H9 (cell line): Measurements from ENCODE around the gene CDH4. TPM values are rescaled to one million over a fixed set of nuclear protein-coding genes. Genes with fewer than 3 reads are reported as not detected.

Experiments
- DNase-seq: peaks from one replicate; pipeline ENCODE4 v3.0.0-alpha.2; 2017
- H2AFZ ChIP-seq: one replicate; pipeline ENCODE4 v1.6.1; 2013; ENCODE audit warnings: mild to moderate bottlenecking, low read length, control low read depth, moderate library complexity
- H2AK5ac ChIP-seq: 2 replicates; pipeline ENCODE4 v1.6.1; 2013; ENCODE audit warnings: low read length, control low read depth, mixed read lengths; ENCODE audit not compliant: insufficient read length
- H2BK120ac ChIP-seq: one replicate; pipeline ENCODE4 v1.6.1; 2013; ENCODE audit warnings: low read depth, mild to moderate bottlenecking, low read length, control low read depth, inconsistent platforms; ENCODE audit not compliant: poor library complexity, severe bottlenecking
- H2BK12ac ChIP-seq: 2 replicates; pipeline ENCODE4 v1.6.1; 2013; ENCODE audit warnings: low read length, control low read depth, mixed read lengths, low read depth; ENCODE audit not compliant: insufficient read length
- H2BK15ac ChIP-seq: 2 replicates; pipeline ENCODE4 v1.6.1; 2013; ENCODE audit warnings: low read depth, low read length, control low read depth
- H2BK20ac ChIP-seq: one replicate; pipeline ENCODE4 v1.6.1; 2013; ENCODE audit warnings: low read depth, mild to moderate bottlenecking, low read length, control low read depth, inconsistent platforms; ENCODE audit not compliant: poor library complexity, severe bottlenecking
- H2BK5ac ChIP-seq: 2 replicates; pipeline ENCODE4 v1.6.1; 2013; ENCODE audit warnings: low read length, control low read depth, mixed read lengths; ENCODE audit not compliant: insufficient read length
- H3K14ac ChIP-seq: 2 replicates; pipeline ENCODE4 v1.6.1; 2013; ENCODE audit warnings: low read length, control low read depth; ENCODE audit not compliant: insufficient read depth
- H3K18ac ChIP-seq: 2 replicates; pipeline ENCODE4 v1.6.1; 2013; ENCODE audit warnings: low read depth, mild to moderate bottlenecking, mixed read lengths, low read length, control low read depth; ENCODE audit not compliant: insufficient read length
- H3K23ac ChIP-seq: 2 replicates; pipeline ENCODE4 v1.6.1; 2013; ENCODE audit warnings: low read length, control low read depth, mixed read lengths, low read depth; ENCODE audit not compliant: insufficient read length
- H3K23me2 ChIP-seq: 2 replicates; pipeline ENCODE4 v1.6.1; 2013; ENCODE audit warnings: low read depth, mild to moderate bottlenecking, mixed read lengths, low read length, control low read depth; ENCODE audit not compliant: insufficient read length, poor library complexity, severe bottlenecking
- H3K27ac ChIP-seq: 2 replicates; pipeline ENCODE4 v1.5.1; 2013; ENCODE audit warnings: low read length, control low read depth, mixed read lengths, low read depth; ENCODE audit not compliant: insufficient read length
- H3K27me3 ChIP-seq: 2 replicates; pipeline ENCODE4 v1.6.1; 2013; ENCODE audit warnings: low read length, control low read depth, inconsistent platforms; ENCODE audit not compliant: insufficient read depth
- H3K4ac ChIP-seq: 2 replicates; pipeline ENCODE4 v1.6.1; 2013; ENCODE audit warnings: low read depth, mild to moderate bottlenecking, control low read depth, inconsistent platforms, low read length, moderate library complexity
- H3K4me1 ChIP-seq: 2 replicates; pipeline ENCODE4 v1.6.1; 2013; ENCODE audit warnings: low read length, control low read depth, inconsistent platforms; ENCODE audit not compliant: insufficient read depth
- H3K4me2 ChIP-seq: 2 replicates; pipeline ENCODE4 v1.6.1; 2013; ENCODE audit warnings: low read length, control low read depth, mixed read lengths; ENCODE audit not compliant: insufficient read length, insufficient read depth
- H3K56ac ChIP-seq: 2 replicates; pipeline ENCODE4 v1.6.1; 2013; ENCODE audit warnings: low read depth, mild to moderate bottlenecking, mixed read lengths, low read length, control low read depth; ENCODE audit not compliant: insufficient read length
- H3K79me1 ChIP-seq: 2 replicates; pipeline ENCODE4 v1.6.1; 2013; ENCODE audit warnings: low read depth, mild to moderate bottlenecking, moderate library complexity, low read length, control low read depth, inconsistent platforms; ENCODE audit not compliant: insufficient read depth, poor library complexity, severe bottlenecking
- H3K79me2 ChIP-seq: 2 replicates; pipeline ENCODE4 v1.6.1; 2013; ENCODE audit warnings: low read length, control low read depth, inconsistent platforms; ENCODE audit not compliant: insufficient read depth
- H3K9ac ChIP-seq: 2 replicates; pipeline ENCODE4 v1.6.1; 2013; ENCODE audit warnings: low read length, control low read depth, mixed read lengths; ENCODE audit not compliant: insufficient read length; ENCODE audit errors: extremely low read depth
- H3K9me3 ChIP-seq: one replicate; pipeline ENCODE4 v1.6.1; 2013; ENCODE audit warnings: low read depth, low read length, inconsistent platforms; ENCODE audit not compliant: control insufficient read depth
- H3T11ph ChIP-seq: one replicate; pipeline ENCODE4 v1.6.1; 2013; ENCODE audit warnings: mild to moderate bottlenecking, low read length, control low read depth, inconsistent platforms
- H4K20me1 ChIP-seq: one replicate; pipeline ENCODE4 v1.6.1; 2013; ENCODE audit not compliant: control insufficient read depth, insufficient read length, insufficient read depth
- H4K5ac ChIP-seq: 2 replicates; pipeline ENCODE4 v1.6.1; 2013; ENCODE audit warnings: low read depth, mild to moderate bottlenecking, mixed read lengths, low read length, control low read depth; ENCODE audit not compliant: insufficient read length
- H4K8ac ChIP-seq: replicated peaks from 2 replicates; pipeline ENCODE4 v1.6.1; 2013; ENCODE audit warnings: low read length, control low read depth, mixed read lengths, low read depth; ENCODE audit not compliant: insufficient read length
- H4K91ac ChIP-seq: 2 replicates; pipeline ENCODE4 v1.6.1; 2013; ENCODE audit warnings: low read depth, mild to moderate bottlenecking, moderate library complexity, mixed read lengths, low read length, control low read depth; ENCODE audit not compliant: insufficient read length
- H3K27ac Mint-ChIP-seq, 3 experiments: 2 replicates in 2 of 3; 3 replicates in 1 of 3; pipeline ENCODE4 v1.8.0; 2020 to 2021; ENCODE audit warnings: mixed read lengths in 3 of 3, mild to moderate bottlenecking in 1 of 3, moderate library complexity in 1 of 3
- H3K27me3 Mint-ChIP-seq: 2 replicates; pipeline ENCODE4 v1.8.0; 2021; ENCODE audit warnings: low read depth, mild to moderate bottlenecking, moderate library complexity, mixed read lengths
- H3K36me3 Mint-ChIP-seq, 3 experiments: 2 replicates in 2 of 3; 3 replicates in 1 of 3; pipeline ENCODE4 v1.8.0; 2020 to 2021; ENCODE audit warnings: low read depth in 3 of 3, mixed read lengths in 3 of 3; ENCODE audit not compliant: insufficient read depth in 1 of 3
- H3K4me1 Mint-ChIP-seq, 2 experiments: 2 replicates each; pipeline ENCODE4 v1.8.0; 2020; ENCODE audit warnings: mixed read lengths in 2 of 2
- H3K4me3 Mint-ChIP-seq, 2 experiments: 2 replicates in 1 of 2; 3 replicates in 1 of 2; pipeline ENCODE4 v1.8.0; 2020 to 2021; ENCODE audit warnings: mild to moderate bottlenecking in 2 of 2, mixed read lengths in 2 of 2, moderate library complexity in 1 of 2
- H3K9me3 Mint-ChIP-seq, 2 experiments: 2 replicates in 1 of 2; 3 replicates in 1 of 2; pipeline ENCODE4 v1.8.0; 2020; ENCODE audit warnings: mild to moderate bottlenecking in 2 of 2, mixed read lengths in 2 of 2, moderate library complexity in 1 of 2
- CTCF ChIP-seq: fragments of 200-600 bp; sonication (generic); conservative IDR thresholded peaks from 3 replicates; pipeline ENCODE4 v1.8.0; 2021; ENCODE audit warnings: antibody characterized with exemption, mild to moderate bottlenecking
- WGBS: extraction: QIAGEN DNeasy Blood & Tissue Kit; methylation state at CpG from one replicate; pipeline ENCODE4 v1.1.7; 2013; ENCODE audit warnings: missing lambda C conversion rate, low lambda C conversion rate, mixed read lengths; ENCODE audit not compliant: insufficient read length; ENCODE audit errors: extremely low coverage; 5-methylcytosine and 5-hydroxymethylcytosine counted together
- total RNA-seq: library from RNA; stranded (reverse); gene quantifications from 2 replicates; pipeline ENCODE4 v1.2.1, GENCODE V29; 2021

CDH4 gene
- total RNA-seq, 1 experiment from 2014 or later = 3.0 TPM

GRCh38 chr20:61633004-61633403 lies 380.9 kb downstream of the CDH4 start:
- WGBS = no CpG with 5 or more reads among the region's 1 CpG

More at GRCh38 chr20:61633004-61633403, 380.9 kb downstream of the CDH4 start:
- no peak for TF ChIP-seq CTCF
- Mint-ChIP-seq H3K4me3 (no peak overlapping the region; a peak in 1 of 5 replicates), H3K27me3 (peaks cover 21% of the 10 kb centered on the region), H3K9me3 (no peaks in the 10 kb centered on the region), H3K4me1 (peaks cover 20 to 32% of the 10 kb centered on the region in 2 experiments), H3K36me3 (no peaks in the 10 kb centered on the region; a peak in 1 of 7 replicates), H3K27ac (no peak overlapping the region)
- Histone ChIP-seq H3K23me2 (no peaks in the 10 kb centered on the region), H3K27me3 (peaks cover 4% of the 10 kb centered on the region; the same call in 1 of the 2 replicates), H3K4me1 (no peaks in the 10 kb centered on the region), H3K9me3 (no peaks in the 10 kb centered on the region), H3K9ac (no peak overlapping the region), H4K91ac (no peak overlapping the region), H4K8ac (no peak overlapping the region), H2AK5ac (no peak overlapping the region), H2BK5ac (no peak overlapping the region), H4K20me1 (no peaks in the 10 kb centered on the region), H3K79me2 (no peaks in the 10 kb centered on the region), H3K14ac (no peak overlapping the region), H2BK20ac (no peak overlapping the region), H4K5ac (no peak overlapping the region), H3K4ac (no peak overlapping the region), H2BK120ac (no peak overlapping the region), H2AFZ (no peak overlapping the region), H2BK15ac (no peak overlapping the region), H3K79me1 (no peaks in the 10 kb centered on the region), H3K27ac (no peak overlapping the region), H3K23ac (no peak overlapping the region), H3K18ac (no peak overlapping the region), H3K4me2 (no peak overlapping the region), H3K56ac (no peak overlapping the region), H3T11ph (no peak overlapping the region), H2BK12ac (no peak overlapping the region)
- no peak for DNase-seq
